Left lung (tissue), 10 donors: Measurements from ENCODE around the gene ROBO2. TPM values are rescaled to one million over a fixed set of nuclear protein-coding genes. Genes with fewer than 3 reads are reported as not detected.

Experiments
- ATAC-seq: fragments of 200-7000 bp; cut with Tn5 transposase; one replicate; pipeline ENCODE4 v1.9.1; 2020; ENCODE audit warnings: moderate library complexity
- DNase-seq, 4 donors: peaks; one replicate each; pipeline ENCODE4 v3.0.0-alpha.2; 2013 to 2020
- H3K27ac ChIP-seq, 2 donors: fragments of 200-600 bp; sonication (generic) in 1 of 2; one replicate each; pipeline versions ENCODE4 v1.5.0 to v1.8.0; 2020 to 2021
- H3K27me3 ChIP-seq, 2 donors: fragments of 200-600 bp; sonication (generic) in 1 of 2; one replicate each; pipeline versions ENCODE4 v1.5.0 to v1.8.0; 2020 to 2021
- H3K36me3 ChIP-seq, 2 donors: fragments of 200-600 bp; sonication (generic) in 1 of 2; one replicate each; pipeline versions ENCODE4 v1.5.0 to v1.8.0; 2020 to 2021
- H3K4me1 ChIP-seq, 2 donors: fragments of 200-600 bp; one replicate each; pipeline ENCODE4 v1.8.0; 2021
- H3K4me3 ChIP-seq, 2 donors: fragments of 200-600 bp; sonication (generic) in 1 of 2; one replicate each; pipeline versions ENCODE4 v1.5.0 to v1.8.0; 2020 to 2021; ENCODE audit warnings: mild to moderate bottlenecking in 1 of 2
- H3K9me3 ChIP-seq, 2 donors: fragments of 200-600 bp; sonication (generic) in 1 of 2; one replicate each; pipeline versions ENCODE4 v1.5.0 to v1.8.0; 2020 to 2021
- CTCF ChIP-seq, 2 donors: fragments of 200-600 bp; sonication (generic) in 1 of 2; IDR thresholded peaks; one replicate each; pipeline versions ENCODE4 v1.5.0 to v1.8.0; 2021; ENCODE audit warnings: antibody characterized with exemption in 2 of 2
- intact Hi-C, 2 donors: fragments of 100-400 bp; cut with DNase I; formaldehyde crosslinking; loops; one replicate each; pipeline versions ENCODE4 v1.11.2 to v1.14.2; 2022
- polyA plus RNA-seq, 6 donors: library from polyadenylated mRNA; unstranded; fragments of 120-200 nt; gene quantifications; one replicate each; pipeline ENCODE4 v1.2.1, GENCODE V29; 2013; ENCODE audit not compliant: insufficient read length in 6 of 6
- total RNA-seq, 2 donors: library from RNA; stranded (reverse); fragmentation: NEBNext Ultra II Directional; extraction: Animal tissue kit (Norgen Biotek cat#: 25700); gene quantifications; one replicate each; pipeline ENCODE4 v1.2.1, GENCODE V29; 2021
- donor health status: DM: no; HTN: yes; CAD: no.
- donor health status: DM: no; HTN: no; CAD: no.

Gene ROBO2
- total and polyA plus RNA-seq, 8 donors, result 4.9 to 66.2 (median 51.1) TPM

GRCh38 chr3:77342027-77342426, 302.1 kb downstream of the ROBO2 start:
- no peaks in the 10 kb centered on the region for H3K36me3 ChIP-seq
- TF ChIP-seq CTCF (IDR thresholded peaks at IDR 0.05), result no peak
- no peaks in the 10 kb centered on the region for H3K4me1 ChIP-seq
- H3K4me3 ChIP-seq, result no peak overlapping the region
- H3K27me3 ChIP-seq, result no peaks in the 10 kb centered on the region
- no peaks in the 10 kb centered on the region for H3K9me3 ChIP-seq
- H3K27ac ChIP-seq, result no peak overlapping the region
- no peak for DNase-seq
- intact Hi-C loops, result no loop called here
- no peak for ATAC-seq

DNA sequence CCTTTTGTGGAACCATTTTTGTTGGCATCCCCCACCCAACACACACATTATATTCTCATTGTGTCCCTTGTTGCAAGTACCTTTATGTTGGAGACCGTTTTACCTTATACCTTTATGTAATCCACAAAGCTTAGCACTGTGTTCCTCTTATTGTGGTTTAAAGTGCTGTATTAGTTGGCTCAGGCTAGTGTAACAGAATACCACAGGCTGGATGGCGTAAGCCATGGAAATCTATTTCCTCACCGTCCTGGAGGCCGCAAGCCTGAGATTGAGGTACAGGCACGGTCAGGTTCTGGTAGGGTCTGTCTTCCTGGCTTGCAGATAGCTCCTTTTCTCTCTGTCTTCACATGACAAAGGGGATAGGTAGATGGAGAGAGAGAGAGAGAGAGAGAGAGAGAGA, 302.8 kb downstream of the ROBO2 start:
- TF ChIP-seq CTCF (IDR thresholded peaks at IDR 0.05), result no peak
- Histone ChIP-seq H3K9me3 (no peaks in the 10 kb centered on the region), H3K4me1 (no peaks in the 10 kb centered on the region), H3K27me3 (no peaks in the 10 kb centered on the region), H3K4me3 (no peak overlapping the region), H3K36me3 (no peaks in the 10 kb centered on the region), H3K27ac (no peak overlapping the region)
- ATAC-seq (no peak), DNase-seq (no peak)
- intact Hi-C loops, result no loop called here

DNA sequence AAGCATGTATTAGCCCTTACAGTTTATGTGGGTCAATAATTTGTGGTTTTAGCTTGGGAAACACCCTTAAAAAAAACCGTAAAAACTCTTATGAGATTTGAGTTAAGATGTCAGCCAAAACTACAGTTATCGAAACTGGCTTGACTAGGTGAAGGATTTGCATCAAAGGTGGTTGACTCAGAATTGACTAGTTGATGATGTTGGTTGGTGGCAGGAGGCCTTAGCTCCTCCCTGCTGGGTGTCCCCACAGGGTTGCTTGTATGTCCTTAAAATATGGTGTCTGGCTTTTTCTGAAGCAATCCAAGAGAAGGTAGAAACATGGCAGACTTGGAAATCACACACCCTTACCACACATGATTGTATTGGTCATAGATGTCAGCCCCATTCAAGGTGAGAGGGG, 305.1 kb downstream of the ROBO2 start:
- TF ChIP-seq CTCF (IDR thresholded peaks at IDR 0.05), result no peak
- Histone ChIP-seq H3K27me3 (no peaks in the 10 kb centered on the region), H3K9me3 (no peaks in the 10 kb centered on the region), H3K4me1 (no peaks in the 10 kb centered on the region), H3K36me3 (no peaks in the 10 kb centered on the region), H3K27ac (no peak overlapping the region), H3K4me3 (no peak overlapping the region)
- DNase-seq (no peak), ATAC-seq (no peak)
- intact Hi-C loops, result no loop called here

GRCh38 chr3:77348244-77348855, 308.5 kb downstream of the ROBO2 start:
- Histone ChIP-seq H3K36me3 (no peaks in the 10 kb centered on the region), H3K9me3 (no peaks in the 10 kb centered on the region), H3K4me3 (no peak overlapping the region), H3K4me1 (no peaks in the 10 kb centered on the region), H3K27me3 (no peaks in the 10 kb centered on the region), H3K27ac (no peak overlapping the region)
- TF ChIP-seq CTCF (IDR thresholded peaks at IDR 0.05), result peak in 1 of 2 donors; percentile 19
- ATAC-seq (peak; percentile 53), DNase-seq (no peak)
- intact Hi-C loops, result no loop called here

- Histone ChIP-seq H3K36me3 (no peaks in the 10 kb centered on the region), H3K4me1 (no peaks in the 10 kb centered on the region), H3K27ac (no peak overlapping the region), H3K4me3 (no peak overlapping the region), H3K9me3 (no peaks in the 10 kb centered on the region), H3K27me3 (no peaks in the 10 kb centered on the region)
- ATAC-seq, result no peak
- intact Hi-C loops, result no loop called here
- no peak for DNase-seq
- no peak for TF ChIP-seq CTCF (IDR thresholded peaks at IDR 0.05)
Measured at GRCh38 chr3:77354958-77355357, 315.1 kb downstream of the ROBO2 start.
